Measurements from ENCODE around the gene ROBO3.

- no peak for TF ChIP-seq POLR2AphosphoS5 (IDR thresholded peaks at IDR 0.05; ENCODE audit: insufficient read depth in 1 of 2, low read depth in 1 of 2)
- TF ChIP-seq CTCF (IDR thresholded peaks at IDR 0.05): no peak
- no peak for TF ChIP-seq POLR2A (IDR thresholded peaks at IDR 0.05)
Observed at GRCh38 chr11:124920356-124920755, 55.1 kb downstream of the ROBO3 start.

Measured in vagina (tissue), 2 donors.